Measurements from ENCODE around the gene IL17RB.

IL17RB gene

DNA sequence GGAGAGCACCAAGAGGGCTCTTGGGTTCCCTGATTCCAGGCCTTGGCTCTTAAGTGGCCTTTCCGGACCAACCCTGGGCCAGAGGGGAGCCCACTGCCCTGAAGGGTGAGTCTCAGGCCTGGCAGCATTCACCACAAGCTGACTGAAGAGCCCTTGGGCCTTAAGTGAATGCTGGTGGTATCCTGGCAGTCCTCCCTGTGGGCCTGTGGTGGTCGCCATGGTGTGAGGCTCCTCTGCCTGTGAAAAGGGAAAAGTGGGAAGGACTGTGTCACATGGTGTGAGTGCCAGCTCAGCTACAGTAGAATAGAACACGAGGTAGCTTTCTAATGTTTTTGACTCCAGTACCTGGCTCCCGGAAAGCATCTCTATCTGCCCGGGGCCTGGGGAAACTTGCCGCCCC, 15.4 kb upstream of the IL17RB start:
- TF ChIP-seq POLR2A (IDR thresholded peaks at IDR 0.05; ENCODE audit: low read length) = no peak
- no peak for DNase-seq

DNA sequence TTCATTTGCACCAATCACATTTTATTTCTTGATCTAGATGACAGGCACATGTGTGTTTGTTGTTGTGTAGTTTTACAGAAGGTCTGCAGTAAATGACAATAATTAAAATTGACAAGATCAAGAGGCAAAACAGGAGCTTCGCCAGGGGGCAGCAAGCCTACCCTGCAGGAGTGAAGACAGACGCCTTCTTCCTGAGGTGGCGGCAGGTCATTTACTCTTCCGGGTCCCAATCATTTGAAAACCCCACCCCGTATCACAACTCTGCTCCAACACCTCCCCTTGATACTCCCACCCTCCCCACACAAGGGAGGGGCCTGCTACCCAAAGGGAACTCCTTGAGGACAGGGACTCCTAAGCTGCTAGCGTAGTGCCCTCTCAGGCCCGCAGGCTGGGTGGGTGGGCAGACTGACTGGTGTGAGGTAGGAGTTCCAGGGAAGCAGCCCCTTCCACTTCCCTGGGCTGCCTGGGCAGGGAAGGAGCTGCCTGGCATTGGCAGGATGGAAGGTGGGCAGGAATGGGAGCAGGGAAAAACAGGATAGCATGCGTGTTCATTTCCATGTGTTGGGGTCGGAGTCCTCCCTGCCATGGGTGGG, 13.2 kb upstream of the IL17RB start:
- no peak for DNase-seq
- TF ChIP-seq GATA1 (IDR thresholded peaks at IDR 0.05; ENCODE audit: low read depth, low read length) (no peak), POLR2A (IDR thresholded peaks at IDR 0.05; ENCODE audit: low read length) (no peak)

DNA sequence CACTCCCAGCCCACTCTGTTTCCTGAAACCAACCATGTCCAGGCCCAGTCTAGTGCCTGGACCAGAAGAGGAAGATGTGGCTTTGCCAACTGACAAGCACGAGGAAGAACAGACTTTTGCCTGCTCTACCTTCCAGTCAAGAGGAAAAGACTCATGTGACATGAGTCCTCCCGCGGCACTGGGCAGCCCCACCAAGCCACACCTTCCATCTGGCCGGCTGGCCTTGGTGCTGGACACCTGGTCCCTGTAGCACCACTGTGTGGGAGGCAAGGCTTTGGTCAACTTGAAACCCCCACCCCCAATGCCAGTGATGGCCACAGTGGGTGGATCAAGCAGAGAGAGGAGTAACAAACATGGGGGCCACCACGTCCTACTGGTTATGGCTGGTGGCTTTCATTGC, 12.7 kb upstream of the IL17RB start:
- DNase-seq = no peak
- TF ChIP-seq POLR2A (IDR thresholded peaks at IDR 0.05; ENCODE audit: low read length) (no peak), GATA1 (IDR thresholded peaks at IDR 0.05; ENCODE audit: low read depth, low read length) (no peak)

DNA sequence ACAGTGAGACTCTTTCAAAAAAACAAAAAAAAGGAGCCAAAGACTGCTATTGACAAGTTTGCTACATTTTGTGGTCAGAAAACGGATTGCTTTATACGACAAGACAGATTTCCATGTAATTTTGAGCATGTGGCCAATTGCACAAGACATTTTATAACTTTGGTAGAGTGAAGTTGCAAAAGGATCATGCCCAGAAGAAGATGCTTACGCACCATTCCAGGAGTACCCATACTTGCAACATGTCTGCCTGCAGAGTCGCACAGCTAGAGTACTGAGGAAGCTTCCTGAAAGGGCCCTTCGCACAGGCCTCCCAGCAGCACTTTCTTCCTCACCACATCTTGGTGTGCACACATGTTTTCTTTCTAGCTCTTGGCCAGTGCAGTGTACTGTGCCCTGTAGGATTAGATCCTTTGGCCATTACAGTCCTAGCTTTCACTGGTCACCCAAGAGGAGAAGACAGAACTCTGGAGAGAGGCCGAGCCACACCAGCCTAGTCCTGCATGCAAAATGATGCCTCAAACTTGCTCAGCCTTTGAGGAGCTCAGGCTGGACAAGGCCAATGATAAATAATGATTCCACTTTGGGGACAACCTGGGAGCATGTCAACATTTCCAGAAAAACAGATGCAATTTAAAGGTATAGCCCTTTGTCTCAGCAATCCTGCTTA, 11.8 kb upstream of the IL17RB start:
- TF ChIP-seq GATA1 (IDR thresholded peaks at IDR 0.05; ENCODE audit: low read depth, low read length) (no peak), POLR2A (IDR thresholded peaks at IDR 0.05; ENCODE audit: low read length) (no peak)
- DNase-seq = no peak

DNA sequence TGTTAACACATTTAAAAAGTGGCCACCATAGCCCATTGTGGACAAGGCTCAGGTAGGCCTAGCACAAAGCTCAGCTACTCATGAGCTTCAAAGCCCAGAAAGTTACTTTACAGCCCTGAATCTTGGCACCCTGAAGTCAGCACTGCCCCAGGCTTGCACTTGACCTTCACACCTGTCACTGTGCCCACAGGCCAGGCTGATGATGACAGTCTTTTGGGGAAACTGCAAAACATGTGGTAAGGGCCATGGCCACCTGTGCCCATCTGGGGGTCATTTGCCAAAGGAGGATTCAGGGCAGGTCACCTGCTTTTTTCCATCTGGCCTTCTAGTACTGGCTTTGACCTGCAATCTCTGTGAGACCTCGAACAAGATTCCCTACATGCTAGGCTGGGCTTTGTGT, 11.1 kb upstream of the IL17RB start:
- DNase-seq = no peak
- TF ChIP-seq POLR2A (IDR thresholded peaks at IDR 0.05; ENCODE audit: low read length) (no peak), GATA1 (IDR thresholded peaks at IDR 0.05; ENCODE audit: low read depth, low read length) (no peak)

DNA sequence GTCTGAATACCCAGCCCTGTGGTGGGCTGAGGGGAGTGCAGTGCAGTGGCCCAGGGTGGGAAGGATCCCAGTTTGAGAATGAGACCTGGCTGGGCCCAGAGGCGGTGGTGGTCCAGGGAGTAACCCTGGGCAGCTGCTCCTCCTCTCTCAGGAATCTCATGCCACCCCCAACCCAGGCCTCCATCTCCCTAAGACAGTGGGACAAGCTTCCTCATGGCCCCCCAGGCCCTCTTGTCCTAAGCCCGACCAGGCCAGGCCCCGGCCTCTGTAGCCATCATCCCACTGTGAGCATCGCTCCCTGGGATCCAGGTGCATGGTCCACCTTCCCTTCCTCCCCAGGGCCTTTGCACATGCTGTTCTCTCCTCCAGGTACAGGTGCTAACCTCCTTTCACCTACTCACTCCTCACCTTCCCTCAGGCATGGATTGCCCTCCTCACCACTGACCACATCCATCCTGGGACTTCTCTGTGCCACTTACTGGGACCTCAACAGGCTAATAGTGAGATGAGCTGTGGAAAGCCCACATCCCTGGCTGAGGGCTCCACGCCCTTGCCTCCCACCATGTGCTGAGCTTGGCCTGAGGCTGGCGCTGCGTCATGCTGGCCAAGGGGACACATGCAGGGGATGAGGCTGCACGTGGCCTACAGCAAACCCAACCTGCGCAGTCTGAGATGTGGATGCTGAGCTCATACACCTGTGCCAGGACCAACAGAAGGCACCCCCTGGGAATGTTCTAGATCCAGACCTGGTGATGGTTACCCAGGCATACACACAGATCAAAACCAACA, 10.1 kb upstream of the IL17RB start:
- TF ChIP-seq POLR2A (IDR thresholded peaks at IDR 0.05; ENCODE audit: low read length) (no peak), GATA1 (IDR thresholded peaks at IDR 0.05; ENCODE audit: low read depth, low read length) (no peak)
- DNase-seq = no peak

DNA sequence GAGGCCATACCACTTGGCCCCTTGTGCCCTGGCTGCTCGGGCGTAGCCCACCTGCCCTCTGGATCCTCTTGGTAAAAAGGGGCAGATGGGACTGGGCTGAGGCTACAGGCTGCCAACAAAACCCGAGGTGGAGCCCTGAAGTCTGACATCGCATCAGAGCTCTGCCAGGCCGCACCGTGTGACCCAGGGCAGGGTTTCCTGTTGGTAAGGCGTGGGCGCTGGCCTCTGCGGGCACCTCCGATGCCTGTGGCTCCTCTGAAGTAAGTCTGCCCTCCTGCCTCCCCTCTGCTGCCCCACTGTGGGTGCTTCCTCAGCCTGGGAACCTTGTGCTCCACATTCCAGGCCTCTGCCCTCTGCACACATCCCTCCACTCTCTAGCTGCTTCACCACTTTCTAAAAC, 9.0 kb upstream of the IL17RB start:
- no peak for TF ChIP-seq POLR2A (IDR thresholded peaks at IDR 0.05; ENCODE audit: low read length)
- no peak for TF ChIP-seq GATA1 (IDR thresholded peaks at IDR 0.05; ENCODE audit: low read depth, low read length)
- no peak for DNase-seq

DNA sequence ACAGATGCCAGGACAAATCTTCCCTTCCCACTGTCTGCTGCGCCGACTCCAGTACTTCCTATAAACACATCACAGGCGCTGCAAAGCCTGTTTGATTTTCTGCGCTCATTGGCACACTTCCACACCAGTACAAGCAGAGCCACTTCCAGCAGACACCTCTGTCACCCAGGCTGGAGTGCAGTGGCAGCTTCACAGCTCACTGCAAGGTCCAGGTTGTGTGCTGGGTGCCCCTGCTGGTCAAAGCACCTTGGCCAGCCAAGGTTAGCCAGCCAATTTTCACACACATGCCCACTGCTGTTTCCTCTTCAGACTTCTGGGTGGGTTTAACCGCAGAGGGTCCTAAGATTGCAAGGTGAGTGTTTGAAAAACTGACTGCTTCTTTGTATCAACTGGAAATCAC, 5.1 kb upstream of the IL17RB start:
- DNase-seq = no peak
- no peak for TF ChIP-seq POLR2A (IDR thresholded peaks at IDR 0.05; ENCODE audit: low read length)

DNA sequence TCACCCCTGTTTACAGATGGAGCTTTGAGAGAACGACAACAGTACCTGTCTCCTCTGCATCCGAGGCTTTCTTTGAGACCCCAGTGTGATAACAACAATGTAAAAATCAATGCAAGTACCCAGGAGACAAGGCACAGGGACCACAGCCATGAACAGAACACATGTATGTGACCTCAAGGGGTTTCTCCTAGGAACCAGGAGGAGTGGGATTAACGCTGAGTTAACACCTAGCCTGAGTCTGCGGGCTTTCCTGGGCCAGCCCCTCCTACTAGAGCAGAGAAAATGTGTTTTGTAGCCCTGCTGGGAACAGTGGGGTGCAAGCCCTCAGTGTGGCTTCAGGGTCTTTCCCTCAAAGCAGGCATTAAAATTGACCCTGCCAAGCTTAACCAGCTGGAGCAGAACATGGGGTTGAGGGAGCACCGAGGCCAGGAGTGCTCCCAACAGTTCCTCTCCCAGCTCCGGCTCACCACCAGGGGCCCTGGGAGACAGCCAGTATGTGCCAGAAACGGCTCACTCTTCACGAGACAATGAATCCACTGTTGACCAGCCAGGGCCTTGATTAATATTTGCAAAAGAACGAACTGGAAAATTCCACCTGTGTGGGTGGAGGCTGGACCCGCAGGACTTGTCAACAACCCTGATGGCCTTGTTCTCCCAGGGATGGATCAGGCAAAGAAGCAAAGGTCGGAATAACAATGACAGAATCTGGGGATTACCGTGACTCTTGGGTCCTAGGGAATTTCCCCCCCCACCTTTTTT, 3.8 kb upstream of the IL17RB start:
- no peak for DNase-seq
- no peak for TF ChIP-seq POLR2A (IDR thresholded peaks at IDR 0.05; ENCODE audit: low read length)
- TF ChIP-seq GATA1 (IDR thresholded peaks at IDR 0.05; ENCODE audit: low read depth, low read length) = no peak

DNA sequence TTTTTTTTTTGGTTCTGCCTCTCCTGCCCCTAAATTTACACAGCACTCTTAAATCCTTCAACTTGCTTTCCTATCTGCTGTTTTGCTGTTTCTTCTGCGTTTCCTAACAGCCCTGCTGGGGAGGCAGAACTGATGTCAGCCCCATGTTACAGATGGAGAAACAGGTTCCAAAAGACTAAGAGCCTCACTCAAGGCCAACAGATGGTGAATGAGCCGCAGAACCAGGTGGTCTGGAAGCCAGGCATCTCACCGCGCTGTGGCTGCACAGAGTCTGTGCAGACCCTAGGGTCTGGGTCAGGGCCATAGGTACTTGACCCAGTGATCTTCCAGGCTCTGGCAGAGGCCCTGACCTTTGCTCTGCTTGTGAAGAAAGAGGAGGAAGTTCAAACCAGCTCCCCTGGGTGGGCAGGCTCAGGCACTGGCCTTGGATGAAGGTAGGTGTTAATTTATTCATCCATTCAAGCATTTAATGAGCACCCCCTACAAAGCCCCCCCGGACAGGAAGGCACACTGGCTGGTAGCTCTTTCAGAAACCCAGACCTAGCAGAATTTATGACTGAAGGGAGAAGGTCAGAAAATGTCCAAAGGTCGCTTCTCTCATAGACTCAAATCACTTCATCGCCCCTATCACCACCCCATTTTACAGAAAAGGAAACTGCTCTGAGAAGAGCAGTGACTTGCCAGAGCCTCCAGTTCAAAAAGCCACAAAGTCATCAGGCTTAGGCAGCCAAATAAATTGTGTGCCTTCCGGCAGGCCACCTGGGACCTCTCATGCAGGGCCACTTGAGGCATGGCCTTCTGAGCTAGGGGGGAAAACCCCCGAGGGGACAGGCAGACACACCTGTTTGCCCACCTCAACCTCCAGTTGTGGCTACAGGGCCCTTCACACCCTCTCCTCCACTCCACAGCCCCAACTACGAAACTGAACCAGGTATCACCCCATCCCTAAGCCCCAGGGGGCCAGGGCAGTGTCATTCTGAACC, 2.9 kb upstream of the IL17RB start:
- DNase-seq = no peak
- TF ChIP-seq POLR2A (IDR thresholded peaks at IDR 0.05; ENCODE audit: low read length) = no peak

DNA sequence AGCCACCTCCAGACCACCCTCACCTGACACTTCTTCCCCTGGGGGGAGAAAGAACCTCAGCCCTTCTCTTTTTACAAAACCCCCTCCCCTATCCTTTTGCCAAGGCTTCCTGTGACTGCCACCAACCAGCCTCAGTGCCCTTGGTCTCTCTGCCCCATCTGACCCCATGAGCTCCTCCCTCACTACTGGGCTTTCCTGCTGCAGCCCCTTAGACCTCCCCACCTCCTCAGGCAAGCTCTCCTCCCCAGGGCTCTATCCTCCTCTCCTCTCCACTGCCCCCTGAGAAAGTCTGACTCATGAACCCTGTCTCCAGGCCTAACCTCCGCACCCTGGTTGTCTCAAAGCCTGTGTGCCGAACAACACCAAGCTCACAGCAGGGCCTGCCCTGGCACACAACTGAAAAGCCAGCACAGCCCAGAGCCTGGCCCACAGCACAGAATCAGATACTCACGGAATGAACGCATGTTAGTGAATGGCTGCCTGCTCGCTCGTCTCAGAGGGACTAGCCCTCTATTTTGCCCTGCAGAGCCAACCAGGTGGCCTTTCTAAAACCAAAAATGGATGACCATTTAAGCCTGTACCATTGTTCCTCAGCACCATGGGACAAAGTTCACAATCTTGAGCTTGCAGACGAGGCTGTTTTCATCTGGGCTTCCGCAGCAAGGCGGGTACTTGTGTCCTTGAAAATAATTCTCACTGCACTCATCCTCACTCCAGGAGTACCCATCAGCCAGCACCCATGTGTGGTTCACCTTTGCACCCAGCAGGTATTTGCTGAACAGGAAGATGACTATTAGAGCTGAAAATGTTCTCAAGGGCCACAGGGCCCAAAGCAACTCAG, 1.9 kb upstream of the IL17RB start:
- TF ChIP-seq POLR2A (IDR thresholded peaks at IDR 0.05; ENCODE audit: low read length) (no peak), GATA1 (IDR thresholded peaks at IDR 0.05; ENCODE audit: low read depth, low read length) (no peak)
- DNase-seq = no peak

DNA sequence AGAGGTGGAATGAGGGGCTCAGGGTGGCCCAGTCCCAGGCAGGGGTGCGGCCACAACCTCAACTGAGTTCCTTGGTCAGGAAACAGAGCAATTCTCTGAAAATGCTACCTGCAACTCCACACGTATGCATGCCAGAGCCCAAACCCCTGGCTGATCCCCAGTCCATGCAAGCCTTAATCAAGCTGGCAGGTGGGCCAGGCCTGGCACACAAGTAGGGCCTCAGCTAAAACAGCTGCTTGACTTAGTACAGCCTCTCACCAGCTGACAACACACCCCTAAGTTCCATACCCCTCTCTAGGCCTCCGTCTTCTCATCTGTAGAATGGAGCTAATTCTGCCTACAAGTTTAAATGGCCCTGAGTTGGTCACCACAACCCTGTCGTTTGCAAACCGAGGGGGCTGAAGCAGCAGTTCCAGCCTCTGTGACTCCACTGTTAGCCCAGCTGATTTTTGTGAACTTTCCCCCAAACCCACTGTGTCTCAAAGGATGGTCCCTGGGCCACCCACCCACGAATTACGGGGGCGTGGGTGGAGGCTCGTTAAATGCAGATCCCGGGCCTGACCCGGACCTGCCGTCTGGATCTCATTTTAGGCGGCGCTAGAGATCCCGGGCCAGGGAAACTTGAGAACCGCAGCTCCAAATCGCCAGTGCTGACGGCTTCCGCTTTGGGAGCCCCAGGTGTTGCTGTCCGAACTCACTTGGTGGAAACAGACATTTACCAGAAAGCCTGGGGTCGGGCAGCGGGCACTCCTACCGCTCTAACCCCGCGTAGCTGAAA, 1.1 kb upstream of the IL17RB start:
- peak; percentile 11 to 27 for DNase-seq

More for the DNA sequence above, 1.1 kb upstream of the IL17RB start:
- TF ChIP-seq GATA1 (IDR thresholded peaks at IDR 0.05; ENCODE audit: low read depth, low read length) = no peak
- no peak for TF ChIP-seq POLR2A (IDR thresholded peaks at IDR 0.05; ENCODE audit: low read length)
